OCI-LY3 (cell line): ENCODE measurements around the gene DCTN3.

Experiments used
- CTCF ChIP-seq: fragments of 200-600, 300-600 bp; sonication (generic); IDR thresholded peaks from 2 replicates; pipeline ENCODE4 v1.5.1; 2014; ENCODE audit warnings: antibody characterized with exemption, low read length, low read depth
- EZH2phosphoT487 ChIP-seq: fragments of 200-600 bp; shearing (Covaris generic); IDR thresholded peaks from 2 replicates; pipeline ENCODE4 v1.6.1; 2018; ENCODE audit warnings: antibody characterized with exemption, mixed run types, low read depth

DNA sequence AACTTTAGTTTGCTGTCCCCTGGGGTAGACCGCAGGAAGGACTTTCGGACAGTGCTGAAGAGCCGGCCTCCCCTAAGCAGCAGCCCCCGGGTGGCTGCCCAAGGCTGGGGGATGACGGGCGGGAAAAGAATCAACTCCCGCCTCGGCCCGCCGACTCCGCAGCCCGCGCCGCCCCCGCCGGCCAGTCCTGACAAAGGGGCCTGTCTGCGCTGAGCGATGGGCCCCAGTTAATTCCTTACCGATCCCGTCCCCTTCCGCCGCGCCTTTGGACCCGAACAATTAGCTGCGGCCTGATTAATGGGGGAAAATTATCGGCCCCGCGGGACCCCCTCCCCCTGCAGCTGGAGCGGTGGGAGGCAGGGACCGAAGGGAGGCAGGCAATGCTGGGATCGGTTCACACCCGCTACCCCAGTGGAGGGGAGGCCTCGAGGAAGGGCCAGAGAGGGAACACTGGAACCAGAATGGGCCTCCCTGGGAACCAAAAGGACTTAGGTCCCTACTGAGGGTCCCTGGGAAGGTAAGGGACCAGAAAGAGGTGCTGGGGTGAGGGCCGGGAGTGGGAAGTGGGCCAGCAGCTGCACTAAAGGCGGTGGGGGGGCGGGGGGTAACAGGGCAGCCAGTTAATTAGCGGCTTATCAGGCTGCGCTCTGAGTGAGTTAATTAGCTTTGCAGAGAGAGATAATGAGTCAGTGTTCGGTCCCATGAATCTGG, 4.3 kb upstream of the DCTN3 start:
- TF ChIP-seq CTCF (no peak), EZH2phosphoT487 (no peak)
